Peyer's patch (tissue), 4 donors: ENCODE data around the gene TSLP.

ENCODE experiments used
- POLR2A ChIP-seq, 2 donors: fragments of 450-650 bp; IDR thresholded peaks; one replicate each; pipeline ENCODE4 v1.5.1; 2017; ENCODE audit warnings: antibody characterized with exemption in 2 of 2, mild to moderate bottlenecking in 2 of 2, moderate library complexity in 2 of 2
- TF ChIP-seq, protein P1 (sequence below), 6 experiments: fragments of 450-650 bp in 4 of 6; fragments of 200-600 bp in 2 of 6; sonication (generic) in 1 of 6; IDR thresholded peaks; one replicate each; pipeline ENCODE4 v1.5.1; 2017 to 2019; ENCODE audit warnings: antibody characterized with exemption in 6 of 6, mild to moderate bottlenecking in 3 of 6, moderate library complexity in 1 of 6

DNA sequence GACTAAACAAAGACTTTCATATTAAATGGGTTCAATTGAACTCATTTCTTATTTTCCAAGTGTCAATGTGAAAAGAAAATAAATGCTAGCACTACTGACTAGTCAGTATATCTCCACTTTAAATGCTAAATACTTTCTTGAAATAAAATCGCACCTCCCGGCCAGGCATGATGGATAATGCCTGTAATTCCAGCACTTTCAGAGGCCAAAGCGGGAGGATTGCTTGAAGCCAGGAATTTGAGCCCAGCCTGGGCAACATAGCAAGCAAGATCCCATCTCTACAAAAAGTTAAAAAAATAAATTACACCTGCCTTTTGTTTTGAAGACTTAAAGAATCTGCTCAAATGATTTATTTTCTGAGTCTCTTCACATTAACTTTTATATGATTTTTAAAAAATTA lies 55.4 kb downstream of the TSLP start:
- TF ChIP-seq, protein P1, sequence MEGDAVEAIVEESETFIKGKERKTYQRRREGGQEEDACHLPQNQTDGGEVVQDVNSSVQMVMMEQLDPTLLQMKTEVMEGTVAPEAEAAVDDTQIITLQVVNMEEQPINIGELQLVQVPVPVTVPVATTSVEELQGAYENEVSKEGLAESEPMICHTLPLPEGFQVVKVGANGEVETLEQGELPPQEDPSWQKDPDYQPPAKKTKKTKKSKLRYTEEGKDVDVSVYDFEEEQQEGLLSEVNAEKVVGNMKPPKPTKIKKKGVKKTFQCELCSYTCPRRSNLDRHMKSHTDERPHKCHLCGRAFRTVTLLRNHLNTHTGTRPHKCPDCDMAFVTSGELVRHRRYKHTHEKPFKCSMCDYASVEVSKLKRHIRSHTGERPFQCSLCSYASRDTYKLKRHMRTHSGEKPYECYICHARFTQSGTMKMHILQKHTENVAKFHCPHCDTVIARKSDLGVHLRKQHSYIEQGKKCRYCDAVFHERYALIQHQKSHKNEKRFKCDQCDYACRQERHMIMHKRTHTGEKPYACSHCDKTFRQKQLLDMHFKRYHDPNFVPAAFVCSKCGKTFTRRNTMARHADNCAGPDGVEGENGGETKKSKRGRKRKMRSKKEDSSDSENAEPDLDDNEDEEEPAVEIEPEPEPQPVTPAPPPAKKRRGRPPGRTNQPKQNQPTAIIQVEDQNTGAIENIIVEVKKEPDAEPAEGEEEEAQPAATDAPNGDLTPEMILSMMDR (IDR thresholded peaks at IDR 0.05): no peak
- no peak for TF ChIP-seq POLR2A (IDR thresholded peaks at IDR 0.05)
